HEK293 (cell line): ENCODE data around the gene SMIM43.

Experiments used
- CTCF ChIA-PET: fragments of 350-600 bp; formaldehyde crosslinking; extraction: SDS; loops from one replicate; lab custom pipeline; 2021; ENCODE audit warnings: antibody characterized with exemption; lab: Yijun Ruan, JAX
- POLR2A ChIA-PET: fragments of 300-600 bp; formaldehyde crosslinking; extraction: SDS; loops from one replicate; lab custom pipeline; 2020; ENCODE audit warnings: antibody characterized with exemption, inconsistent platforms; lab: Yijun Ruan, JAX
- H3K27ac ChIP-seq: fragments of 200-500 bp; sonication (Bioruptor generic); 2 replicates; pipeline ENCODE4 v1.5.1; 2014; ENCODE audit warnings: low read depth, low read length, control low read depth, inconsistent platforms; ENCODE audit errors: extremely low read depth
- H3K36me3 ChIP-seq, 2 experiments: fragments of 200-500 bp in 1 of 2; sonication (Bioruptor generic) in 1 of 2; 1 replicate in 1 of 2; 2 replicates in 1 of 2; pipeline ENCODE4 v1.5.1; 2014 to 2017; ENCODE audit warnings: inconsistent platforms in 2 of 2, low read length in 2 of 2; ENCODE audit not compliant: control insufficient read depth in 2 of 2, insufficient read depth in 1 of 2
- H3K4me1 ChIP-seq: fragments of 200-500 bp; sonication (Bioruptor generic); 2 replicates; pipeline ENCODE4 v1.5.1; 2014; ENCODE audit warnings: mild to moderate bottlenecking, low read length, inconsistent platforms; ENCODE audit not compliant: control insufficient read depth, insufficient read depth
- H3K4me3 ChIP-seq: 2 replicates; pipeline ENCODE4 v1.5.1; 2011; ENCODE audit warnings: low read depth, mild to moderate bottlenecking, control low read depth, low read length, moderate library complexity
- H3K9me3 ChIP-seq: fragments of 200-500 bp; sonication (Bioruptor generic); 2 replicates; pipeline ENCODE4 v1.5.1; 2014; ENCODE audit warnings: low read depth, low read length, inconsistent platforms; ENCODE audit not compliant: control insufficient read depth, insufficient read depth
- BCL11A ChIP-seq: fragments of 450-650 bp; formaldehyde crosslinking; IDR thresholded peaks from 2 replicates; pipeline ENCODE4 v1.5.1; 2016; ENCODE audit warnings: low read depth, missing biosample characterization, missing genetic modification characterization
- GLI4 ChIP-seq: fragments of 450-650 bp; formaldehyde crosslinking; IDR thresholded peaks from 2 replicates; pipeline ENCODE4 v1.5.1; 2016; ENCODE audit warnings: missing biosample characterization, missing genetic modification characterization
- KLF10 ChIP-seq: fragments of 450-650 bp; IDR thresholded peaks from 2 replicates; pipeline ENCODE4 v1.5.1; 2018; ENCODE audit warnings: missing biosample characterization, mild to moderate bottlenecking, missing genetic modification characterization
- KLF16 ChIP-seq: fragments of 450-650 bp; formaldehyde crosslinking; IDR thresholded peaks from 2 replicates; pipeline ENCODE4 v1.5.1; 2017; ENCODE audit warnings: missing biosample characterization, missing genetic modification characterization
- PRDM1 ChIP-seq: fragments of 450-650 bp; formaldehyde crosslinking; IDR thresholded peaks from 2 replicates; pipeline ENCODE4; 2016; ENCODE audit warnings: missing biosample characterization, missing genetic modification characterization
- PRDM6 ChIP-seq: fragments of 450-650 bp; formaldehyde crosslinking; IDR thresholded peaks from 2 replicates; pipeline ENCODE4 v1.5.1; 2017; ENCODE audit warnings: missing biosample characterization, missing genetic modification characterization
- SCRT2 ChIP-seq: fragments of 450-650 bp; formaldehyde crosslinking; IDR thresholded peaks from 2 replicates; pipeline ENCODE4 v1.5.1; 2016; ENCODE audit warnings: missing biosample characterization, missing genetic modification characterization
- SP2 ChIP-seq: fragments of 450-650 bp; formaldehyde crosslinking; IDR thresholded peaks from 2 replicates; pipeline ENCODE4 v1.5.1; 2016; ENCODE audit warnings: missing biosample characterization, missing genetic modification characterization
- SP7 ChIP-seq: fragments of 450-650 bp; formaldehyde crosslinking; IDR thresholded peaks from 2 replicates; pipeline ENCODE4 v1.5.1; 2016; ENCODE audit warnings: missing biosample characterization, missing genetic modification characterization
- ZBTB7A ChIP-seq: fragments of 450-650 bp; formaldehyde crosslinking; IDR thresholded peaks from 2 replicates; pipeline ENCODE4 v1.5.1; 2016; ENCODE audit warnings: low read depth, missing biosample characterization, missing genetic modification characterization
- ZFHX2 ChIP-seq: fragments of 450-650 bp; formaldehyde crosslinking; conservative IDR thresholded peaks from 2 replicates; pipeline ENCODE4 v1.5.1; 2016; ENCODE audit warnings: missing biosample characterization, missing genetic modification characterization
- ZFP41 ChIP-seq: fragments of 450-650 bp; formaldehyde crosslinking; IDR thresholded peaks from 2 replicates; pipeline ENCODE4 v1.5.1; 2016; ENCODE audit warnings: missing biosample characterization, missing genetic modification characterization, borderline replicate concordance
- ZNF138 ChIP-seq: fragments of 450-650 bp; formaldehyde crosslinking; IDR thresholded peaks from 2 replicates; pipeline ENCODE4 v1.5.1; 2016; ENCODE audit warnings: missing biosample characterization, missing genetic modification characterization, borderline replicate concordance
- ZNF19 ChIP-seq: fragments of 450-650 bp; formaldehyde crosslinking; IDR thresholded peaks from 2 replicates; pipeline ENCODE4; 2016; ENCODE audit warnings: missing biosample characterization, missing genetic modification characterization, low read depth
- ZNF510 ChIP-seq: fragments of 450-650 bp; formaldehyde crosslinking; IDR thresholded peaks from 2 replicates; pipeline ENCODE4 v1.5.1; 2018; ENCODE audit warnings: mild to moderate bottlenecking, missing genetic modification characterization, missing biosample characterization; ENCODE audit not compliant: insufficient replicate concordance
- ZNF549 ChIP-seq: fragments of 450-650 bp; IDR thresholded peaks from 2 replicates; pipeline ENCODE4 v1.5.1; 2018; ENCODE audit warnings: missing biosample characterization, missing genetic modification characterization, mild to moderate bottlenecking, inconsistent platforms, moderate library complexity
- ZNF560 ChIP-seq: fragments of 450-650 bp; formaldehyde crosslinking; IDR thresholded peaks from 2 replicates; pipeline ENCODE4 v1.5.1; 2017; ENCODE audit warnings: missing biosample characterization, missing genetic modification characterization, borderline replicate concordance
- ZNF610 ChIP-seq: fragments of 450-650 bp; formaldehyde crosslinking; IDR thresholded peaks from 2 replicates; pipeline ENCODE4 v1.5.1; 2016; ENCODE audit warnings: missing biosample characterization, missing genetic modification characterization, borderline replicate concordance
- ZNF645 ChIP-seq: fragments of 450-650 bp; formaldehyde crosslinking; IDR thresholded peaks from 2 replicates; pipeline ENCODE4; 2016; ENCODE audit warnings: missing biosample characterization, missing genetic modification characterization
- ZNF654 ChIP-seq: fragments of 450-650 bp; formaldehyde crosslinking; IDR thresholded peaks from 2 replicates; pipeline ENCODE4 v1.5.1; 2016; ENCODE audit warnings: low read depth, missing biosample characterization, missing genetic modification characterization
- ZNF677 ChIP-seq: fragments of 450-650 bp; IDR thresholded peaks from 2 replicates; pipeline ENCODE4 v1.5.0; 2018; ENCODE audit warnings: missing biosample characterization, mild to moderate bottlenecking, missing genetic modification characterization, moderate library complexity
- ZNF791 ChIP-seq: fragments of 450-650 bp; formaldehyde crosslinking; IDR thresholded peaks from 2 replicates; pipeline ENCODE4 v1.5.1; 2016; ENCODE audit warnings: missing biosample characterization, missing genetic modification characterization

Gene SMIM43

DNA sequence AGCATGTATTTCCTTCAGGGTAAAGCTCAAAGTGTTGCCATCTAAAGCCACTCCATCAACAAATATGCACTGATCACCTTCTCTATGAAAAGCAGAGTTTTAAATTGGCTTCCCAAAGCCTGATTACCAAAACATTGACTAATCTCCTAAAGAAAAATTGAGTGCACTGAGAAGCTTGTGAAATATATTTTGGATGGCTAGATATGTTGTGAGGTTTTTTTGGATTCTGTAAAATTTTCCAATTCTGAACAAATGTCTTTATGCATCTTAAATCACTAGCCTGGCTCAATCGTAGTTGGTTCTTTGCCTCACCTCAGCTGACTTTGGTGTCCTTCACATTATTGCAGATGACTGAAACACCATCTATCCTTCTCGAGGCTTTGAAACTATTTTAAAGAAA, 21.3 kb upstream of the SMIM43 start:
- POLR2A ChIA-PET: no interaction called here
- CTCF ChIA-PET: interaction anchor here (0.5 to 0.7 kb wide), 2 partner anchors 62 to 415 kb away, joined by 3 read pairs; no protein-coding TSS in a partner anchor

DNA sequence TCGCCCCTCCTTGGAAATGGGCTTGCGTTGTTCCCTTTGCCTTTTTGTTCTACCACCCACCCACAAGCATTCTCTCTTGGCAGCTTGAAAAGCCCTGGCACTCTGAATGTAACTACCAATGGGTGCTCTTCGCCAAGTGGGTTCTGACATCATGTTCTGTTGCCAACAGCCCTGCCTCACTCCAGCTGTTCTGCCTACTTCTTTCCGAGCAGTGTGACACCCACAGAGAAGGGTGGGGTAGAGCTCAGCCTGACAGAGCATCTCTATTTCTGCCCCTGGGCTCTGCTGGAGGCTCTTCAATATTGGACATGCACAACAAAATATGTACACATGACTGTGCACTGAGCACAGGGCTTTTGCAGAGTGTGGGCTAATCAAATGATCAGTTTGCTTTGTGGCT, 20.5 kb upstream of the SMIM43 start:
- Histone ChIP-seq H3K36me3 (no peaks in the 10 kb centered on the region), H3K4me1 (no peaks in the 10 kb centered on the region), H3K27ac (no peak overlapping the region), H3K9me3 (no peaks in the 10 kb centered on the region), H3K4me3 (no peak overlapping the region)
- ChIA-PET CTCF (interaction anchor here (0.7 kb wide), 1 partner anchor 421 kb away, joined by 3 read pairs; no protein-coding TSS in a partner anchor), POLR2A (no interaction called here)
- no peak for TF ChIP-seq ZNF610 (tag by site-specific recombination)
- no peak for TF ChIP-seq BCL11A (tag by site-specific recombination)
- no peak for TF ChIP-seq GLI4 (tag by site-specific recombination)
- no peak for TF ChIP-seq KLF10
- TF ChIP-seq ZFHX2 (tag by site-specific recombination): 0 out of 2 replicates have a peak, but pooled peaks have one; percentile 11

More for the DNA sequence above, 21.3 kb upstream of the SMIM43 start:
- TF ChIP-seq ZNF19 (tag by site-specific recombination) (no peak), ZNF549 (tag by site-specific recombination) (no peak), ZBTB7A (tag by site-specific recombination) (no peak), SP7 (tag by site-specific recombination) (no peak), ZNF560 (tag by site-specific recombination) (no peak), ZNF791 (tag by site-specific recombination) (no peak), PRDM6 (tag by site-specific recombination) (no peak), ZNF677 (no peak), ZNF138 (tag by site-specific recombination) (no peak), PRDM1 (tag by site-specific recombination) (no peak), ZNF654 (tag by site-specific recombination) (no peak), SCRT2 (no peak), ZNF645 (tag by site-specific recombination) (no peak), KLF10 (no peak), KLF16 (tag by site-specific recombination) (no peak), SP2 (tag by site-specific recombination) (no peak)
- Histone ChIP-seq H3K36me3 (no peaks in the 10 kb centered on the region), H3K27ac (no peak overlapping the region), H3K9me3 (no peaks in the 10 kb centered on the region), H3K4me3 (no peak overlapping the region), H3K4me1 (no peaks in the 10 kb centered on the region)

GRCh38 chr4:121784975-121785374, 20.0 kb upstream of the SMIM43 start:
- TF ChIP-seq ZFP41 (tag by site-specific recombination) (no peak), ZNF510 (no peak)
- Histone ChIP-seq H3K4me1 (no peaks in the 10 kb centered on the region), H3K4me3 (no peak overlapping the region), H3K27ac (no peak overlapping the region), H3K36me3 (no peaks in the 10 kb centered on the region), H3K9me3 (no peaks in the 10 kb centered on the region)
- POLR2A ChIA-PET: no interaction called here
- CTCF ChIA-PET: no interaction called here
